ENCODE results near the gene SYNGR2. TPM values are rescaled to one million over a fixed set of nuclear protein-coding genes. Genes with fewer than 3 reads are reported as not detected.

Gene SYNGR2
- total and polyA plus RNA-seq, 2 of the 8 experiments (the other 6 are each of a cell fraction or from before 2014, with no cell fraction given), result 50.0 to 139 TPM

GRCh38 chr17:78124836-78125137, 43.6 kb upstream of the SYNGR2 start:
- no peak overlapping the region for H3K4ac ChIP-seq (replicated peaks; ENCODE audit: insufficient read length, low read depth, low read length)
- H3K4me3 ChIP-seq (ENCODE audit: extremely low read depth in 1 of 4, insufficient read depth in 2 of 4, low read depth in 3 of 4, low read length in 4 of 4), result no peak overlapping the region
- FAIRE-seq (no peak), DNase-seq (ENCODE audit: low read depth in 1 of 2, low spot score in 2 of 2) (no peak)
- no peak overlapping the region for H2BK20ac ChIP-seq (ENCODE audit: low read length)
- H3K27ac ChIP-seq (ENCODE audit: low read depth, low read length), result no peak overlapping the region
- H3K4me2 ChIP-seq (ENCODE audit: insufficient read depth in 1 of 2, low read depth in 2 of 2, low read length in 2 of 2), result no peak overlapping the region
- H3K56ac ChIP-seq (replicated peaks; ENCODE audit: insufficient read length, low read depth, low read length), result no peak overlapping the region
- H4K91ac ChIP-seq (replicated peaks; ENCODE audit: insufficient read length, low read length), result no peak overlapping the region
- peaks cover 4 to 19% of the 10 kb centered on the region in 2 experiments for H4K20me1 ChIP-seq (replicated peaks in 1 of 2; ENCODE audit: control insufficient read depth in 1 of 2, insufficient read depth in 2 of 2, low read length in 2 of 2)
- no peak overlapping the region for H2BK5ac ChIP-seq (ENCODE audit: low read depth, low read length)
- ChIA-PET CTCF (ENCODE audit: partially characterized antibody) (interaction anchor here (1.2 to 11.4 kb wide), 3 partner anchors 10 to 12 kb away, joined by 3 to 122 read pairs (median 13); no protein-coding TSS in a partner anchor), POLR2A (ENCODE audit: partially characterized antibody) (interaction anchor here (1.9 to 2.5 kb wide), 3 partner anchors 11 to 62 kb away, joined by 4 to 6 read pairs (median 6); partner anchors contain the start of genes AFMID and TK1)
- peaks cover 14% of the 10 kb centered on the region for H3K23me2 ChIP-seq (ENCODE audit: low read depth, low read length)
- H2AK5ac ChIP-seq (ENCODE audit: low read depth, low read length), result no peak overlapping the region
- H3K79me1 ChIP-seq (ENCODE audit: low read depth, low read length), result peaks cover 3% of the 10 kb centered on the region
- no peak overlapping the region for H3K14ac ChIP-seq (ENCODE audit: insufficient read length)
- H3K9ac ChIP-seq (replicated peaks in 1 of 4; ENCODE audit: extremely low read depth in 1 of 4, low read depth in 3 of 4, low read length in 3 of 4), result no peak overlapping the region
- no peak overlapping the region for H2AFZ ChIP-seq (ENCODE audit: low read length)
- H2BK15ac ChIP-seq (ENCODE audit: low read length), result no peak overlapping the region
- H3K27me3 ChIP-seq (replicated peaks in 1 of 4; ENCODE audit: control insufficient read depth in 3 of 4, extremely low read depth in 1 of 4, insufficient read depth in 3 of 4, low read length in 3 of 4), result no peaks in the 10 kb centered on the region
- no peak overlapping the region for H3K23ac ChIP-seq (ENCODE audit: insufficient read length)
- no peaks in the 10 kb centered on the region for H3K79me2 ChIP-seq (ENCODE audit: control insufficient read depth in 1 of 2, insufficient read depth in 2 of 2, low read length in 2 of 2)
- no peak overlapping the region for H3K18ac ChIP-seq (ENCODE audit: extremely low read depth, low read length)
- no peak overlapping the region for H2BK12ac ChIP-seq (ENCODE audit: low read depth, low read length)
- H2BK120ac ChIP-seq (replicated peaks; ENCODE audit: low read depth, low read length), result no peak overlapping the region
- no peak overlapping the region for H4K8ac ChIP-seq (ENCODE audit: extremely low read depth, insufficient read depth, low read length)
- WGBS, 2 experiments (ENCODE audit: extremely low coverage in 1 of 2, insufficient coverage in 1 of 2, insufficient read length in 1 of 2, insufficient replicate concordance in 2 of 2, low coverage in 1 of 2, low lambda C conversion rate in 2 of 2, missing lambda C conversion rate in 1 of 2), result 95% methylated on average over 12 of the region's 12 CpGs; no CpG with 5 or more reads in 1 of the 2 experiments
- H3K9me3 ChIP-seq (ENCODE audit: insufficient read depth in 2 of 2, low read depth in 1 of 2, low read length in 1 of 2), result no peaks in the 10 kb centered on the region
- H3K4me1 ChIP-seq (replicated peaks in 1 of 4; ENCODE audit: control insufficient read depth in 3 of 4, insufficient read depth in 4 of 4, low read length in 3 of 4), result peaks cover 0 to 17% (median 14%) of the 10 kb centered on the region in 4 experiments; a peak in 6 of 7 replicates
- H3K36me3 ChIP-seq (ENCODE audit: control insufficient read depth in 2 of 4, insufficient read depth in 4 of 4, low read length in 3 of 4), result peaks cover 2 to 32% (median 13%) of the 10 kb centered on the region in 4 experiments; a peak in 5 of 8 replicates
- no peak overlapping the region for H4K5ac ChIP-seq (ENCODE audit: insufficient read length, low read depth, low read length)
- TF ChIP-seq KDM4A (IDR thresholded peaks at IDR 0.05; ENCODE audit: low read depth, low read length, severe bottlenecking) (no peak), SIRT6 (IDR thresholded peaks at IDR 0.05; ENCODE audit: low read length) (no peak), SIX5 (IDR thresholded peaks at IDR 0.05; ENCODE audit: low read depth, low read length) (no peak), KDM5A (IDR thresholded peaks at IDR 0.05; ENCODE audit: low read length) (no peak), HDAC2 (IDR thresholded peaks at IDR 0.05; ENCODE audit: borderline replicate concordance in 1 of 2, low read depth in 2 of 2, low read length in 2 of 2) (no peak), BACH1 (IDR thresholded peaks at IDR 0.05; ENCODE audit: low read length) (no peak), MAFK (IDR thresholded peaks at IDR 0.05; ENCODE audit: low read depth, low read length) (no peak), PHF8 (conservative IDR thresholded peaks at IDR 0.05; ENCODE audit: low read depth, low read length) (no peak), ATF2 (IDR thresholded peaks at IDR 0.05; ENCODE audit: low read length) (no peak), EGR1 (IDR thresholded peaks at IDR 0.05; ENCODE audit: borderline replicate concordance, low read depth, low read length) (no peak), CHD2 (IDR thresholded peaks at IDR 0.05; ENCODE audit: low read length) (no peak), GABPA (IDR thresholded peaks at IDR 0.05; ENCODE audit: borderline replicate concordance, insufficient read depth, low read length) (no peak)

Data from H1 (cell line).